Middle frontal gyrus (tissue), 1 donor: ENCODE data around the gene WDR7.

Source experiments
- DNase-seq: peaks from one replicate; pipeline ENCODE4 v3.0.0-alpha.2; 2015; ENCODE audit warnings: low spot score; ENCODE audit errors: extremely low spot score

Gene WDR7

DNA sequence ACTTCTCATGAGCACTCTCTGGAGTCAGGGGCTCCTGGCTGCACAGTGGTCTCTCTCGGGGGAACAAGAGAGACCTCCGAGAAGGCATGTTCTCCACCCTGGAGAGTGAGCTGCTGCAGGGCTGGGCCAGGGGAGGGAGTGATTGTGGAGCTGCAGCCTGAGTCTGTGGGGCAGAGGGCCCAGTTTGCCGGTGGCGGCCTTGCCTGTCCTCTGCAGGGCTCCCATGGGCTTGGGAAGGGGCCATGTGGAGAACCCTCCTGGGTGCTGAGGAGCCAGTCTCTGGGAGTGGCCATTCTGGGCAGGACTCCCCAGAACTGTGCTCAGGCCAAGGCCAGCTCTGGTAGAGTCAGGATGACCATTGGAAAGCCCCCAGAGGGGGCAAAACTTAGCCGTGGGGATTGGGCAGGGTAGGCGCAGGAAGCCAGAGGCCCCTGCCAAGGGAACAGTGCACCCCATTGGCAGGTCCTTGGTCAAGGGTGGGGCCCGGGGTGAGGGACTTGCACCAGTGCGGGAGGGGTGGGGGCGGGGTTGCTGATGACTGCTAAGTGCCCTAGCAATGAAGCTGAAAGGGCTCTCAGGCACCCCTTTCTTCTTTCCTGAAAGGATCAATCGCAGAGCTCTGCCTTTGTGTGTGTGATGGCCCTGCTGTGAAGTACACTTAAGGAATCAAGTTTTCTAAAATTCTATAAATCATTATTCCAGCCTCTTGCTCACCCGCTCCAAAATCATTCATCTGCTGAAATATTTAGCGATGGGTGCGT lies 426.0 kb downstream of the WDR7 start:
- DNase-seq, result no peak

DNA sequence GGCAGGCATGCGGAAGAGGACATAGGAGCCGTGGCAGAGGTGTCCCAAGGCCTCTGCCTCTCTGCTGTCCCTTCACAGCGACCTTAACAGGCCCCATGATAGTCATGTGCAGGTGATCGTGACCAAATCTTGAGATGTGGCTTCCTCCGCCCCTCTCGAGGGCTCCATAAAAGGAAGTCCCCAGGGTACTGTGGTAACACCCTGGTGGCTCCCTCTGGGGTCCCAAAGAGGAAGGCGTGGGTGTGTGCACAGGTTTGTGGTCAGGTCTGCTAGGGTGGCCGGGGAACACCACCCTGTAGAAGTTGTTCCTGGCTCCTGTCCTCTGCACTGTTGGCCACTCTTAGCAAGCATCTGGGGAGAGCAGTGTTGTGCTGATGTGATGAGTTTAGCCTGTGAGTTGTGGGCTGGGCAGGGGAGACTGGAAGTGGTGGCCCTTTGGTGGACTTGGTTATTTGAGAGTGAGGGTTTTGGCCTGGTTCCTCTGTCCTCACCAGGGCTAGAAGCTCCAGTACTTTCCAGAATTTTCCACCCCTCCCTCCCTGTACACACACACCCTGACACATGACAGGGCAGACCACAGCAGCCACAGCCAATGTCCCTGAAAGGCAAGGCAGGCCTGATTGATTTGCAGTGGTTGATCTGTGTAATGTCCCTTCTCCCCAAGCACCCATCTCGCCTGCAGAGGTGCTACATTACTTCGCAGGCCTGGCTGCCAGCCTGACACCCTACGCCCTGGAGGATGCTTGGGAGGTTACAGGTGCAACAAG lies 426.8 kb downstream of the WDR7 start:
- DNase-seq, result no peak

DNA sequence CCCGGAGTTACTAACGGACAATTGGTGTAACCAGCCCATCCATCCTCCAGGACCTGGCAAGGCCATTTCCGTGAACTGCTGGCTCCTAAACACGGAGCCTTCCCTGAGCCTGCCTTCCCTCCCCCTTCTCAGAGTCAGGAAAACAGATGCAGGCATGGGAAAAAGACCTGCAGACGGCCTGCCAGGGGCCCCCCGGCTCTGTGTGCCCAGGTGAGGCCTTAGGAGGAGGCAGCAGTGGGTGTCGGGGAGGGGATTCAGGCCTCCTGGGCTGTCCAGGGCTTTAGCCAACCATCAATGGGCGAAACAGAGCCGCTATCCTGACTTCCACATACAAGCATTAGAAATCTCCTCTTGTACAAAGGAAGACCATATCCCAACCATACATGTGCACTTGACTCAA lies 427.5 kb downstream of the WDR7 start:
- DNase-seq, result no peak

DNA sequence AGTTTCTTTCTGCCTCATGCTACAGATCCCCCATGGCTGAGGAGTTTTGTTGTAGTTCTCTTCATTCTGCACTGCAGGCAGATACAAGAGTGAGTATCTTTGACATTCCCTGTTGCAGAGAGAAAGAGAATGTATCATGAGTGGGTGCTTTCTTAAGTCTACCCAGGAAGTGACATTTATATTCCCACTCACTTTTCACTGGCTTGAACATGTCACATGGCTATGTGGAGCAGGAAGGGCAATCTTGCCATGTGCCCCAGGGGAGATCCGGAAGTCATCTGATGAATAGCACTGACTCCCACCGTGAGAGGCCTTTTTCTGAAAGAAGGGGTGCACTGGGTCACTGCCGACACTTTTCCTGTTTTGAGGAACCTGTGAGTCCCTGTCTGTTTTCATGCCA lies 429.3 kb downstream of the WDR7 start:
- DNase-seq, result no peak

DNA sequence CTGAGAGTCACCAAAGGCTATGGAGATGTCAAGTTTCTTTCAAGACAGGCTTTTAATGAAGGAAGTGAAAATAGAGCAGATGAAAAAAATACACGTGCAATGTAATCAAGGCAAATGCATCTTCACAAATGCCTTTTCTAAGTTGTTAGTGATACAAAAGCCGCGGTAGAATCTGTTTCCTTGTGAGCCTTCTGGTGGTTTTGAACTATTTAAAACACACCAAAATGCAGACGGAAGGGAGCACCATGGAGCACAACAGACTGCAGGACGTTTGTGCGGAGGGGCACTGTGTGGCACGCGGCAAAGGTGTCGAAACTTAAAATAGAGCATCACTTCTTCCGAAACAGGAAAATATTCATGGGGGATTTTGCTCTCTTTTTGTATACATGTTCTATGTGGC lies 430.7 kb downstream of the WDR7 start:
- DNase-seq, result no peak

DNA sequence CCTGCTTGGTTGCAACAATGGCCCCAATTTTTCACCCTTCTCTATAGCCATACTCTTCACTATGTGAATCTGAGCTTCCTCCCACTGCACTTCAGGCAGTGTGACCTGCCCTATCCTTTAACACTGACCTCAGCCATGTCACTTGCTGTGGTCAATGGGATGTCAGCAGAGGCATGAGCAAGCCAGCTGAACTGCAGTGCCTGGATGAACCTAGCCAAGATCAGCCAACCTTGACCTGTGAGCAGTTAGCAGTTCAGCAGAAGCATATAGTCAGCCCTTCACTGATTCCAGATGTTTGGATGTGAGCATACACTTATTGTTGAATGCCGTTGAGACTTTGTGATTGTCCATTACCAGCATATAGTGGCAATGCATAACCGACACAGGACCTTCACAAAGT lies 432.3 kb downstream of the WDR7 start:
- no peak for DNase-seq

DNA sequence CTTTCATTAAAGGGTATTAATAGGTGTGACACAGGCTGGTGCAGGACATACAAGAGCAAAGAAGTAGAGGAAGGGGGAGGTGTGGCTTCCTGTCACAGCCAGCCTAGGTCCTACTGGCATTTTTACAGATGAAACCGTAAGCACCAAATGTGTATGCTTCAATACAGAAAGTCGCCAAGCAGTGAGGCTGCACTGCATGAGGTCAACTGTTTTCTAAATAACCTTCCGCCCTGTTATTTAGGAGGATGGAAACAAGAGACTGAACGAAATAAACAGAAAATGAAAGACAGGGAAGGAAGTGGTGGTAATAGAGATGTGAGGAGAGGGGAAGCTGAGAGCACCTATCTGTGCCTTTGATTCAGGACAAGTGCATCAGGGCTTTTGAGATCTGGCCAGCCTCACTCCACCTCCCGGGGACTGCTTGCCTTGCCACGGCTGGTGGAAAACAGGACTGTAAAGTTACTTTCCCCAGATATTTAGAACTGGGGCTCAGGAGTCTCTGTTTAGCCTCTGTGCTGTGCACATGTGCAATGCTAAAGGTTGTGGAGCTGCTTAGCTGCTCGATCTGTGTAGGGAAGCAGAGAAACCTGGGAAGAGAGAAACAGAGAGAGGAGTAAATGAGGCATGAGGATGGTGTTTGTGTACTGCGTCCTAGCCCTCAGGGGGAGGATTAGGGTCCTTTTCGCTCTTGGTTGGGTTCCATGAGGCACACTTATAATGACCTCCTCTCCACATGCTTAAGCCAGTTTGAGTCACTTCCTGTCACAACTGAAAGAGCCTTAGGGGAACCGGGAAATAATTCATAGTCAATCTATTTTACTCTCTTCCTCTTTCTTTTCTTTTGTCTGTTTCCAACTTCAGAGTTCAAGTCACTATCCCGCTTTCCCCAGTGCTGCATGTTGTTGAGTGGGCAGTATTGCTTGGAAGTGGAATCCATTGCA lies 433.4 kb downstream of the WDR7 start:
- DNase-seq, result no peak

DNA sequence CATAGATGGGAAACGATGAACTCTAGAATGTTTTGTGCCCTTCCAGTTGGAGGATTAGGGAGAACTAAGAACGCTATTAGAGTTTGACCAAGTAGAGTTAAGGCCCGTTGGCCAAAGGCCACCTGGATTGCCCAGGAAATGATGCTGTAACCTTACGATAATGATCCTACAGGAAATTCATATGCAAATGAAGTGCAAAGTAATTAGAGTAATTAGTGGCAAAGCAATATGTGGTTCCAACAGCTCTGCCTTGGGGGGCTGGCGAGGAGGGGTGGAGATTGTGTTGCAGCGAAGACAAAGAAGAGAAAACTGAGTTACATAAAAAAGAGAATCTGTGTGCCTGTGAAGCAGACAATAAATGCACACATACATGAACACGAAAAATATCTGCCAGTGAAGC lies 434.2 kb downstream of the WDR7 start:
- DNase-seq, result no peak

DNA sequence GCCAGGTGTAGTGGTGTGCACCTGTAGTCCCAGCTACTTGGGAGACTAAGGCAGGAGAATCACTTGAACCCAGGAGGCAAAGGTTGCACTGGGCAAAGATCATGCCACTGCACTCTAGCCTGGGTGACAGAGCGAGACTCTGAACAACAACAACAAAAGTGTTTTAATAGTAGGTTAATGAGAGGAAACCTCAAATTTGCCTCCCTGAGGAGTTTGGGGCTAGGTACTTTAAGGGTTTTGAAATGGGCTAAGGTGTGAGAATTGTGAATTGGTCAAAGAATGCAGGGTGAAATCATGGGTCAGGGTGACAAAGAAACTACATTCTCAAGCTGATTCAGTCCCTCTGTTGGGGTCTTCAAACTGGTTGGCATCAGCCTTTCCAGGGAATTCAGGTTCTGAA lies 435.0 kb downstream of the WDR7 start:
- DNase-seq, result no peak
